ENCODE measurements around the gene PTPRG. TPM values are rescaled to one million over a fixed set of nuclear protein-coding genes. Genes with fewer than 3 reads are reported as not detected.
A peak's percentile ranks its signal among the peaks of the same experiment; 100 is the strongest.

The PTPRG gene
- total RNA-seq, 1 experiment from 2014 or later, result 69.3 TPM

DNA sequence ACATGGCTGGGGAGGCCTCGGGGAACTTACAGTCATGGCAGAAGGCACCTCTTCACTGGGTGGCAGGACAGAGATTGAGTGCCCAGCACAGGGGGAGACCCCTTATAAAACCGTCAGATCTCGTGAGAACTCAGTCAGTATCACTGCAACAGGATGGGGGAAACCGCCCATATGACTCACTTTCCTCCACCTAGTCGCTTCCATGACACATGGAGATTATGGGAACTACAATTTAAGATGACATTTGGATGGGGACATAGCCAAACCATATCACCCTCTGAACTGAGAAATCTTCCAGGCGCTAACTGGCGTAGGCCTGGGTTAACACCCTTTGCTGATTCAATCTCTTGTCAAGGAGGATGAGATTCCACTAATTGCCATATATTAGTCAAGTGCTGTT, 419.7 kb downstream of the PTPRG start:
- Histone ChIP-seq H3K9me3 (ENCODE audit: control insufficient read depth, low read depth, low read length) (no peaks in the 10 kb centered on the region), H2AK5ac (ENCODE audit: insufficient read length, low read length) (no peak overlapping the region), H4K20me1 (ENCODE audit: control insufficient read depth, insufficient read depth, insufficient read length) (no peaks in the 10 kb centered on the region), H3T11ph (ENCODE audit: low read length) (no peak overlapping the region), H4K91ac (ENCODE audit: insufficient read length, low read depth, low read length) (no peak overlapping the region), H3K27me3 (ENCODE audit: insufficient read depth, low read length) (no peaks in the 10 kb centered on the region), H3K4me1 (ENCODE audit: insufficient read depth, low read length) (peaks cover 3% of the 10 kb centered on the region; the same call in 1 of the 2 replicates), H2BK120ac (ENCODE audit: low read depth, low read length, poor library complexity, severe bottlenecking) (no peak overlapping the region), H3K4ac (ENCODE audit: low read depth, low read length) (no peak overlapping the region), H3K27ac (ENCODE audit: insufficient read length, low read depth, low read length) (no peak overlapping the region), H4K8ac (replicated peaks; ENCODE audit: insufficient read length, low read depth, low read length) (no peak overlapping the region), H2BK12ac (ENCODE audit: insufficient read length, low read depth, low read length) (no peak overlapping the region), H3K18ac (ENCODE audit: insufficient read length, low read depth, low read length) (no peak overlapping the region), H2BK20ac (ENCODE audit: low read depth, low read length, poor library complexity, severe bottlenecking) (no peak overlapping the region), H4K5ac (ENCODE audit: insufficient read length, low read depth, low read length) (no peak overlapping the region), H3K9ac (ENCODE audit: extremely low read depth, insufficient read length, low read length) (no peak overlapping the region), H3K56ac (ENCODE audit: insufficient read length, low read depth, low read length) (no peak overlapping the region), H3K23me2 (ENCODE audit: insufficient read length, low read depth, low read length, poor library complexity, severe bottlenecking) (no peaks in the 10 kb centered on the region), H2AFZ (ENCODE audit: low read length) (no peak overlapping the region), H2BK15ac (ENCODE audit: low read depth, low read length) (no peak overlapping the region), H3K79me2 (ENCODE audit: insufficient read depth, low read length) (peaks cover 3% of the 10 kb centered on the region; the same call in 1 of the 2 replicates), H3K4me2 (ENCODE audit: insufficient read depth, insufficient read length, low read length) (no peak overlapping the region), H2BK5ac (ENCODE audit: insufficient read length, low read length) (no peak overlapping the region), H3K23ac (ENCODE audit: insufficient read length, low read depth, low read length) (no peak overlapping the region), H3K14ac (ENCODE audit: insufficient read depth, low read length) (no peak overlapping the region), H3K79me1 (ENCODE audit: insufficient read depth, low read depth, low read length, poor library complexity, severe bottlenecking) (peaks cover 7% of the 10 kb centered on the region)
- no peak for DNase-seq
- WGBS (ENCODE audit: extremely low coverage, insufficient read length, low lambda C conversion rate), result no CpG with 5 or more reads among the region's 7 CpGs
- Mint-ChIP-seq H3K27me3 (ENCODE audit: low read depth) (no peaks in the 10 kb centered on the region), H3K4me3 (no peak overlapping the region), H3K9me3 (no peaks in the 10 kb centered on the region), H3K27ac (peak overlapping the region in 2 of 3 experiments; percentile 37 to 90; a peak in 5 of 7 replicates), H3K36me3 (ENCODE audit: insufficient read depth in 1 of 3, low read depth in 3 of 3) (no peaks in the 10 kb centered on the region), H3K4me1 (peaks cover 25% of the 10 kb centered on the region in 2 experiments)
- TF ChIP-seq, protein P1, sequence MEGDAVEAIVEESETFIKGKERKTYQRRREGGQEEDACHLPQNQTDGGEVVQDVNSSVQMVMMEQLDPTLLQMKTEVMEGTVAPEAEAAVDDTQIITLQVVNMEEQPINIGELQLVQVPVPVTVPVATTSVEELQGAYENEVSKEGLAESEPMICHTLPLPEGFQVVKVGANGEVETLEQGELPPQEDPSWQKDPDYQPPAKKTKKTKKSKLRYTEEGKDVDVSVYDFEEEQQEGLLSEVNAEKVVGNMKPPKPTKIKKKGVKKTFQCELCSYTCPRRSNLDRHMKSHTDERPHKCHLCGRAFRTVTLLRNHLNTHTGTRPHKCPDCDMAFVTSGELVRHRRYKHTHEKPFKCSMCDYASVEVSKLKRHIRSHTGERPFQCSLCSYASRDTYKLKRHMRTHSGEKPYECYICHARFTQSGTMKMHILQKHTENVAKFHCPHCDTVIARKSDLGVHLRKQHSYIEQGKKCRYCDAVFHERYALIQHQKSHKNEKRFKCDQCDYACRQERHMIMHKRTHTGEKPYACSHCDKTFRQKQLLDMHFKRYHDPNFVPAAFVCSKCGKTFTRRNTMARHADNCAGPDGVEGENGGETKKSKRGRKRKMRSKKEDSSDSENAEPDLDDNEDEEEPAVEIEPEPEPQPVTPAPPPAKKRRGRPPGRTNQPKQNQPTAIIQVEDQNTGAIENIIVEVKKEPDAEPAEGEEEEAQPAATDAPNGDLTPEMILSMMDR (conservative IDR thresholded peaks at IDR 0.05), result no peak
